ENCODE data around the gene PTGR3.

DNA sequence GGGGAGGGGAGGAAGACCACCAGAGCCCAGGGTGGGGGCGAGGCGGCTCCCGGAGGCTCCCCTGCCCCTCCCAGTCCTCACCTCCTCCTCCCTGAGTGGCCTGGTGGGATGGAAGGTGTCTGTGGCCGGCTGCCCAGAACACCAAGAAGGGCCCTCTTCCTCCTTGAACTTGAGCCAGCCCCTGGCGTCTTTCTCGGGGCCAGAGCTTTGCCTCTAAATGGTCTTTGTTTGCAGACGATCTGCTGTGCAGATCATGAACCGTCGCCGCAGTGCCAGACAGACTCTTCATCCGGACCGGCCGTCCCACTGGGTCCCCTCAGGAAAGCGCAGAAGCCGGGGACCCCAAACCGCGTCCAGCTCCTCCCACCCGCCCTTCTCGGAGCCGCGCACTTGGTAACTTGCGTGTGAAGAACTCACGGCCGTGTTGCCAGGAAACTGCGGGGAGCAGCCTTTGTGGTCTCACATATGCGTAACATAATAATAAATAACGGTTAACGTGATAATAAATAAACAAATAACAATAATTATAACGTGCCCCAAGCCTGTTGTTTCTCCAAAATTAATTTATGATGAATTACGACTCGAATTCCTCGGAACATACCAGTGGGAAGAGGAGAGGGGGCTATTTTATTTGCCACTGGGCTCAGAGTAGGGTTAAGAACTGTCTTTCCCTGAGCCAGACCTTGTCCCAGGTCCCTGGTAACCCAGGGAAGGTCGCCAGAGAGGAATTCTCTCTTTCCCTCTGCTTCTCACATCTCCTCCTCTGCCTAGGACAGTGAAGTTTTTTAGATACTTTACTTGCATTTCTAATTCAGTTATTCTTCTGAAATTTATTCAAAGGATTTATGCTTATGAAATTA lies 41.0 kb downstream of the PTGR3 start:
- TF ChIP-seq, protein P1, sequence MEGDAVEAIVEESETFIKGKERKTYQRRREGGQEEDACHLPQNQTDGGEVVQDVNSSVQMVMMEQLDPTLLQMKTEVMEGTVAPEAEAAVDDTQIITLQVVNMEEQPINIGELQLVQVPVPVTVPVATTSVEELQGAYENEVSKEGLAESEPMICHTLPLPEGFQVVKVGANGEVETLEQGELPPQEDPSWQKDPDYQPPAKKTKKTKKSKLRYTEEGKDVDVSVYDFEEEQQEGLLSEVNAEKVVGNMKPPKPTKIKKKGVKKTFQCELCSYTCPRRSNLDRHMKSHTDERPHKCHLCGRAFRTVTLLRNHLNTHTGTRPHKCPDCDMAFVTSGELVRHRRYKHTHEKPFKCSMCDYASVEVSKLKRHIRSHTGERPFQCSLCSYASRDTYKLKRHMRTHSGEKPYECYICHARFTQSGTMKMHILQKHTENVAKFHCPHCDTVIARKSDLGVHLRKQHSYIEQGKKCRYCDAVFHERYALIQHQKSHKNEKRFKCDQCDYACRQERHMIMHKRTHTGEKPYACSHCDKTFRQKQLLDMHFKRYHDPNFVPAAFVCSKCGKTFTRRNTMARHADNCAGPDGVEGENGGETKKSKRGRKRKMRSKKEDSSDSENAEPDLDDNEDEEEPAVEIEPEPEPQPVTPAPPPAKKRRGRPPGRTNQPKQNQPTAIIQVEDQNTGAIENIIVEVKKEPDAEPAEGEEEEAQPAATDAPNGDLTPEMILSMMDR (IDR thresholded peaks at IDR 0.05; ENCODE audit: low read length): no peak
- no peak for TF ChIP-seq EZH2 (IDR thresholded peaks at IDR 0.05; ENCODE audit: borderline replicate concordance, low read length)

Data from OCI-LY1 (cell line).